HG03196 (cell line): ENCODE results near the gene KDM6B.
"Not testable (repeated sequence)": the region's sequence is repeated elsewhere in the genome, so short reads cannot be mapped to it uniquely, and the experiment has no call there.

Source experiments
- ATAC-seq: cut with Tn5 transposase; IDR thresholded peaks from one replicate; pipeline ENCODE4 v1.9.1; 2021; ENCODE audit not compliant: unreplicated experiment

KDM6B gene

GRCh38 chr17:7833795-7834541, at the start of gene KDM6B:
Gene KDM6B, plus strand, starts transcription at chr17:7834217. Its CDS starts 11,338 bp downstream, at chr17:7845555.
- ATAC-seq, result peak; percentile 33

GRCh38 chr17:7786866-7787265, 47.2 kb upstream of the KDM6B start:
- ATAC-seq, result no peak

GRCh38 chr17:7789131-7789530, 44.9 kb upstream of the KDM6B start:
- no peak for ATAC-seq

GRCh38 chr17:7790150-7790549, 43.9 kb upstream of the KDM6B start:
- no peak for ATAC-seq

GRCh38 chr17:7792611-7793010, 41.4 kb upstream of the KDM6B start:
- no peak for ATAC-seq

- no peak for ATAC-seq
Observed at GRCh38 chr17:7794075-7794663, 39.8 kb upstream of the KDM6B start.

GRCh38 chr17:7797976-7798375, 36.0 kb upstream of the KDM6B start:
- ATAC-seq, result no peak

- ATAC-seq, result no peak
Observed at GRCh38 chr17:7798839-7799238, 35.2 kb upstream of the KDM6B start.

GRCh38 chr17:7803981-7804380, 30.0 kb upstream of the KDM6B start:
- ATAC-seq, result no peak

GRCh38 chr17:7806587-7806986, 27.4 kb upstream of the KDM6B start:
- no peak for ATAC-seq

GRCh38 chr17:7807206-7807605, 26.8 kb upstream of the KDM6B start:
- no peak for ATAC-seq

GRCh38 chr17:7809086-7809790, 24.8 kb upstream of the KDM6B start:
- no peak for ATAC-seq

GRCh38 chr17:7809791-7810343, 24.1 kb upstream of the KDM6B start:
- ATAC-seq, result not testable (repeated sequence)

- ATAC-seq, result no peak
Observed at GRCh38 chr17:7811251-7811650, 22.8 kb upstream of the KDM6B start.

GRCh38 chr17:7814969-7815368, 19.0 kb upstream of the KDM6B start:
- ATAC-seq, result no peak

GRCh38 chr17:7816926-7817642, 16.9 kb upstream of the KDM6B start:
- ATAC-seq, result no peak

- ATAC-seq, result no peak
Observed at GRCh38 chr17:7817643-7817964, 16.4 kb upstream of the KDM6B start.

- no peak for ATAC-seq
Observed at GRCh38 chr17:7818026-7818425, 16.0 kb upstream of the KDM6B start.

- ATAC-seq, result no peak
Observed at GRCh38 chr17:7818746-7819645, 15.0 kb upstream of the KDM6B start.

- no peak for ATAC-seq
Observed at GRCh38 chr17:7820231-7820630, 13.8 kb upstream of the KDM6B start.
